HUES6 (cell line): ENCODE results near the gene ANKRD40.
A peak's percentile ranks its signal among the peaks of the same experiment; 100 is the strongest.

Experiments
- H3K27ac ChIP-seq: 2 replicates; pipeline ENCODE4 v1.7.0; 2013; ENCODE audit warnings: low read depth, mild to moderate bottlenecking, low read length, inconsistent platforms
- H3K27me3 ChIP-seq: 2 replicates; pipeline ENCODE4 v1.6.1; 2013; ENCODE audit warnings: low read length; ENCODE audit not compliant: control insufficient read depth, insufficient read depth
- H3K36me3 ChIP-seq: 2 replicates; pipeline ENCODE4 v1.6.1; 2013; ENCODE audit warnings: low read length; ENCODE audit not compliant: control insufficient read depth, insufficient read depth
- H3K4me1 ChIP-seq: 2 replicates; pipeline ENCODE4 v1.6.1; 2013; ENCODE audit warnings: low read length; ENCODE audit not compliant: control insufficient read depth, insufficient read depth
- H3K4me3 ChIP-seq: 2 replicates; pipeline ENCODE4 v1.5.1; 2013; ENCODE audit warnings: low read depth, low read length
- H3K9ac ChIP-seq: one replicate; pipeline ENCODE4 v1.6.1; 2013; ENCODE audit warnings: mild to moderate bottlenecking, low read length
- H3K9me3 ChIP-seq: 2 replicates; pipeline ENCODE4 v1.6.1; 2013; ENCODE audit warnings: low read depth, low read length; ENCODE audit not compliant: control insufficient read depth, insufficient read depth

Gene ANKRD40

GRCh38 chr17:50707289-50708049, at the start of gene ANKRD40:
TSS of gene ANKRD40 (minus strand) at chr17:50707914. CDS start at chr17:50707654, 260 bp downstream.
- no peaks in the 10 kb centered on the region for H3K27me3 ChIP-seq
- H3K4me1 ChIP-seq = peaks cover 19% of the 10 kb centered on the region
- H3K4me3 ChIP-seq = peak within 1 kb of the TSS; percentile 72
- H3K27ac ChIP-seq = peak within 1 kb of the TSS; percentile 81
- peak within 1 kb of the TSS; percentile 73 for H3K9ac ChIP-seq
- H3K9me3 ChIP-seq = no peaks in the 10 kb centered on the region
- peaks cover 24% of the 10 kb centered on the region for H3K36me3 ChIP-seq

GRCh38 chr17:50754521-50754920, 46.8 kb upstream of the ANKRD40 start:
- Histone ChIP-seq H3K9me3 (no peaks in the 10 kb centered on the region), H3K4me1 (no peaks in the 10 kb centered on the region), H3K36me3 (peaks cover 56% of the 10 kb centered on the region), H3K27ac (no peak overlapping the region), H3K4me3 (no peak overlapping the region), H3K9ac (no peak overlapping the region), H3K27me3 (no peaks in the 10 kb centered on the region)

GRCh38 chr17:50749245-50749644, 41.5 kb upstream of the ANKRD40 start:
- Histone ChIP-seq H3K9me3 (no peaks in the 10 kb centered on the region), H3K4me3 (no peak overlapping the region), H3K27me3 (no peaks in the 10 kb centered on the region), H3K36me3 (peaks cover 98% of the 10 kb centered on the region), H3K9ac (no peak overlapping the region), H3K27ac (no peak overlapping the region), H3K4me1 (no peaks in the 10 kb centered on the region)

- H3K9me3 ChIP-seq = no peaks in the 10 kb centered on the region
- H3K4me1 ChIP-seq = no peaks in the 10 kb centered on the region
- no peak overlapping the region for H3K27ac ChIP-seq
- no peak overlapping the region for H3K4me3 ChIP-seq
- H3K9ac ChIP-seq = no peak overlapping the region
- H3K36me3 ChIP-seq = peaks cover 99% of the 10 kb centered on the region
- no peaks in the 10 kb centered on the region for H3K27me3 ChIP-seq
These were observed 37.9 kb upstream of the ANKRD40 start for GRCh38 chr17:50745631-50746030.

- Histone ChIP-seq H3K9ac (no peak overlapping the region), H3K36me3 (peaks cover 80% of the 10 kb centered on the region), H3K4me3 (no peak overlapping the region), H3K4me1 (no peaks in the 10 kb centered on the region), H3K27me3 (no peaks in the 10 kb centered on the region), H3K9me3 (no peaks in the 10 kb centered on the region), H3K27ac (no peak overlapping the region)
These were observed 31.4 kb upstream of the ANKRD40 start for GRCh38 chr17:50739098-50739497.

- Histone ChIP-seq H3K4me3 (no peak overlapping the region), H3K9ac (no peak overlapping the region), H3K27ac (no peak overlapping the region), H3K9me3 (no peaks in the 10 kb centered on the region), H3K4me1 (no peaks in the 10 kb centered on the region), H3K27me3 (no peaks in the 10 kb centered on the region), H3K36me3 (peaks cover 61% of the 10 kb centered on the region)
These were observed 29.5 kb upstream of the ANKRD40 start for GRCh38 chr17:50737118-50737698.

GRCh38 chr17:50735287-50735686, 27.6 kb upstream of the ANKRD40 start:
- peaks cover 46% of the 10 kb centered on the region for H3K36me3 ChIP-seq
- no peaks in the 10 kb centered on the region for H3K4me1 ChIP-seq
- no peak overlapping the region for H3K27ac ChIP-seq
- no peaks in the 10 kb centered on the region for H3K27me3 ChIP-seq
- no peaks in the 10 kb centered on the region for H3K9me3 ChIP-seq
- H3K9ac ChIP-seq = no peak overlapping the region
- H3K4me3 ChIP-seq = no peak overlapping the region

GRCh38 chr17:50731575-50732460, 24.1 kb upstream of the ANKRD40 start:
- Histone ChIP-seq H3K9me3 (no peaks in the 10 kb centered on the region), H3K4me3 (no peak overlapping the region), H3K9ac (no peak overlapping the region), H3K27ac (no peak overlapping the region), H3K27me3 (no peaks in the 10 kb centered on the region), H3K36me3 (peaks cover 12% of the 10 kb centered on the region; the same call in 1 of the 2 replicates), H3K4me1 (no peaks in the 10 kb centered on the region)

- no peak overlapping the region for H3K4me3 ChIP-seq
- no peaks in the 10 kb centered on the region for H3K27me3 ChIP-seq
- no peaks in the 10 kb centered on the region for H3K4me1 ChIP-seq
- peaks cover 4% of the 10 kb centered on the region; the same call in 1 of the 2 replicates for H3K36me3 ChIP-seq
- H3K9me3 ChIP-seq = no peaks in the 10 kb centered on the region
- H3K9ac ChIP-seq = no peak overlapping the region
- H3K27ac ChIP-seq = no peak overlapping the region
These were observed 21.4 kb upstream of the ANKRD40 start for GRCh38 chr17:50728881-50729765.

- peaks cover 4% of the 10 kb centered on the region; the same call in 1 of the 2 replicates for H3K36me3 ChIP-seq
- H3K4me1 ChIP-seq = peaks cover 1% of the 10 kb centered on the region; the same call in 1 of the 2 replicates
These were observed 20.4 kb upstream of the ANKRD40 start for GRCh38 chr17:50728112-50728429.

More at GRCh38 chr17:50728112-50728429, 20.4 kb upstream of the ANKRD40 start:
- Histone ChIP-seq H3K27me3 (no peaks in the 10 kb centered on the region), H3K4me3 (no peak overlapping the region), H3K9me3 (no peaks in the 10 kb centered on the region), H3K27ac (no peak overlapping the region), H3K9ac (no peak overlapping the region)
